Activated T-helper 1 cell treated with Interleukin-2 at 50 U/mL for 16 hours (primary cell): ENCODE measurements around the gene DIRAS1.
"Not testable (repeated sequence)": the region's sequence is repeated elsewhere in the genome, so short reads cannot be mapped to it uniquely, and the experiment has no call there.

Experiments
- DNase-seq: peaks from one replicate; pipeline ENCODE4 v3.0.0-alpha.2; 2020; ENCODE audit warnings: low read depth

The DIRAS1 gene

GRCh38 chr19:2711172-2711874, 9.8 kb downstream of the DIRAS1 start:
- DNase-seq: no peak

GRCh38 chr19:2706251-2706650, 14.9 kb downstream of the DIRAS1 start:
- no peak for DNase-seq

GRCh38 chr19:2703691-2704216, 17.4 kb downstream of the DIRAS1 start:
- no peak for DNase-seq

GRCh38 chr19:2703077-2703437, 18.1 kb downstream of the DIRAS1 start:
- no peak for DNase-seq

GRCh38 chr19:2702170-2703076, 18.7 kb downstream of the DIRAS1 start, which contains the start of gene GNG7:
Gene GNG7 (minus strand): TSS chr19:2702694. CDS start chr19:2520688, 182,006 bp downstream.
- DNase-seq: peak; percentile 94

- DNase-seq: no peak
Observed at GRCh38 chr19:2701361-2702169, 19.6 kb downstream of the DIRAS1 start.

- DNase-seq: no peak
Observed at GRCh38 chr19:2700660-2701360, 20.4 kb downstream of the DIRAS1 start.

GRCh38 chr19:2699413-2700140, 21.6 kb downstream of the DIRAS1 start:
- DNase-seq: no peak

- DNase-seq: no peak
Observed at GRCh38 chr19:2694196-2694595, 27.0 kb downstream of the DIRAS1 start.

- DNase-seq: no peak
Observed at GRCh38 chr19:2693492-2694160, 27.5 kb downstream of the DIRAS1 start.

- DNase-seq: no peak
Observed at GRCh38 chr19:2691951-2692350, 29.2 kb downstream of the DIRAS1 start.

- no peak for DNase-seq
Observed at GRCh38 chr19:2690856-2691255, 30.3 kb downstream of the DIRAS1 start.

GRCh38 chr19:2686360-2686759, 34.8 kb downstream of the DIRAS1 start:
- DNase-seq: no peak

- DNase-seq: no peak
Observed at GRCh38 chr19:2685204-2685704, 35.9 kb downstream of the DIRAS1 start.

- DNase-seq: no peak
Observed at GRCh38 chr19:2683430-2684003, 37.7 kb downstream of the DIRAS1 start.

- DNase-seq: no peak
Observed at GRCh38 chr19:2680808-2681207, 40.4 kb downstream of the DIRAS1 start.

GRCh38 chr19:2679439-2679838, 41.7 kb downstream of the DIRAS1 start:
- no peak for DNase-seq

- DNase-seq: not testable (repeated sequence)
Observed at GRCh38 chr19:2678948-2679347, 42.2 kb downstream of the DIRAS1 start.

GRCh38 chr19:2678044-2678671, 43.0 kb downstream of the DIRAS1 start:
- DNase-seq: no peak
